Measurements from ENCODE around the gene IL10RB.
A peak's percentile ranks its signal among the peaks of the same experiment; 100 is the strongest.
"Not testable (repeated sequence)": the region's sequence is repeated elsewhere in the genome, so short reads cannot be mapped to it uniquely, and the experiment has no call there.

Gene IL10RB

DNA sequence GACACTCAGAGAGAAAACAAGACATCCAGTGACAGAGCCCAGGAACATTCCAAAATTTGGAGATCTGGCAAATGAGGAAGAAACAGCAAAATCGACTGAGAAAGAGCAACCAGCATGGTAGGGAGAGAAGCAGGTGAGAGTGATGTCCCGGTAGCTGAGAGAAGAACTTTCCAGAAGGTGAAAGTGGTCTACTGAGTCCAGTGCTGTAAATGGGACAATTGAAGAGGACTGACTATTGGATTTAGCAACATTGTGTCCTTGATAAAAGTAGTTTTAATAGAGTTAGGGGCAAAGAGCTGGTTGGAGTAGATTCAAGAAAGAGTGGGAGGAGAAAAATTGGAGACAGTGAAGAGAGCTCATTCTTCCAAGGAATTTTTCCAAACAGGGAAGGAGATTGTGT is 15.0 kb upstream of the IL10RB start:
- TF ChIP-seq POU2F2 (IDR thresholded peaks at IDR 0.05; ENCODE audit: low read depth, low read length) = no peak
- no peak for TF ChIP-seq PAX5 (IDR thresholded peaks at IDR 0.05; ENCODE audit: insufficient read depth, low read length, severe bottlenecking)
- TF ChIP-seq POLR2A (IDR thresholded peaks at IDR 0.05; ENCODE audit: low read depth, low read length) = no peak
- TF ChIP-seq SPI1 (IDR thresholded peaks at IDR 0.05; ENCODE audit: low read depth, low read length) = no peak
- no peak for TF ChIP-seq TAF1 (IDR thresholded peaks at IDR 0.05; ENCODE audit: low read depth, low read length)
- no peak for TF ChIP-seq POLR2AphosphoS5 (IDR thresholded peaks at IDR 0.05; ENCODE audit: low read depth, low read length)
- FAIRE-seq = no peak
- no peak for DNase-seq (ENCODE audit: insufficient read length, low spot score)

DNA sequence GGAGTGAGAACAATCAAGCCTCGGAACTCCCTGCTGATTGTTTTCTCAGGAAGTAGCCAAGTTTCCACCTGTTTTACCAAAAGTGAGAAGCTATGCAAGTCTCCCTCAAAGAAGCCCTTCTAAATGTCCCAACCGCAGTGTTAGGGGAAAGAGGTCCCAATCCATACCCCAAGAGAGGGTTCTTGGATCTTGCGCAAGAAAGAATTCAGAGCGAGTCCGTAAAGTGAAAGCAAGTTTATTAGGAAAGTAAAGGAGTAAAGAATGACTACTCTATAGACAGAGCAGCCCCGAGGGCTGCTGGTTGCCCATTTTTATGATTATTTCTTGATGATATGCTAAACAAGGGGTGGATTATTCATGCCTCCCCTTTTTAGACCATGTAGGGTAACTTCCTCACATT is 12.8 kb upstream of the IL10RB start:
- not testable (repeated sequence) for DNase-seq (ENCODE audit: insufficient read length, low spot score); FAIRE-seq

DNA sequence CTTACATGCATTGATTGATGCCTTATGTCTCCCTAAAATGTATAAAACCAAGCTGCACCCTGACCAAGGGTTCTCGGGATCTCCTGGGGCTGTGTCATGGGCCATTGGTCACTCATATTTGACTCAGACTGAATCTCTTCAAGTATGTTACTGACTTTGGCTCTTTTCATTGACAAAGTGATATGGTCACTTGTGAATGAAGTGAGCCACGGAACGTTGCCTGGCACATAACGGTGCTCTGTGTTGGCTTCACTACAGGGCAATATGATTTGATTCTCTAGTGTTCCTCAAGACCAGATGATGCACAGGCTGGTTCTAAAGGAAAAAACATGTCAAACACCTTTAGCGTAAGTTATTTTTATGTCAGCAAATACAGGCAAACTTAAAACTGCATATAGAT is 11.4 kb upstream of the IL10RB start:
- TF ChIP-seq POLR2AphosphoS5 (IDR thresholded peaks at IDR 0.05; ENCODE audit: low read depth, low read length) = peak; percentile 19; the same call in 1 of the 2 replicates
- TF ChIP-seq SPI1 (IDR thresholded peaks at IDR 0.05; ENCODE audit: low read depth, low read length) = no peak
- DNase-seq (ENCODE audit: insufficient read length, low spot score) = no peak
- no peak for FAIRE-seq

DNA sequence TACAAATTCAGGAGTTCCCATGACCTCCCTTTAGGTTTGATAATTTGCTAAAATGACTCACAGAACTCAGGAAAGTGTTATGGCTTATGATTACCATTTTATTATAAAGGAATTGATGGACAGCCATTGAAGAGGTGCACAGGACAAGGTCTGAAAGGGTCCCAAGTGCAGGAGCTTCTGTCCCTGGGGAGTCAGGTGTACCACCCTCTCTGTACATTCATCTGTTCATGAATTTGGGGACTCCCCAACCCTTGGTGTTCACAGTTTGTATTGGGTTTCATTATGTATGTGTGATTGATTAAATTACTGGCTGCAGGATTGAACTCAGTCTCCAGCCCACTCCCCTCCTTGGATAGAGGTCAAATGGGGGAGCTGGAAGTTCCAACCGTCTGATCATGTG is 10.8 kb upstream of the IL10RB start:
- TF ChIP-seq POU2F2 (IDR thresholded peaks at IDR 0.05; ENCODE audit: low read depth, low read length) (no peak), POLR2A (IDR thresholded peaks at IDR 0.05; ENCODE audit: low read depth, low read length) (no peak), SPI1 (IDR thresholded peaks at IDR 0.05; ENCODE audit: low read depth, low read length) (no peak), POLR2AphosphoS5 (IDR thresholded peaks at IDR 0.05; ENCODE audit: low read depth, low read length) (no peak), TAF1 (IDR thresholded peaks at IDR 0.05; ENCODE audit: low read depth, low read length) (no peak), PAX5 (IDR thresholded peaks at IDR 0.05; ENCODE audit: insufficient read depth, low read length, severe bottlenecking) (no peak)
- FAIRE-seq (no peak), DNase-seq (ENCODE audit: insufficient read length, low spot score) (no peak)

DNA sequence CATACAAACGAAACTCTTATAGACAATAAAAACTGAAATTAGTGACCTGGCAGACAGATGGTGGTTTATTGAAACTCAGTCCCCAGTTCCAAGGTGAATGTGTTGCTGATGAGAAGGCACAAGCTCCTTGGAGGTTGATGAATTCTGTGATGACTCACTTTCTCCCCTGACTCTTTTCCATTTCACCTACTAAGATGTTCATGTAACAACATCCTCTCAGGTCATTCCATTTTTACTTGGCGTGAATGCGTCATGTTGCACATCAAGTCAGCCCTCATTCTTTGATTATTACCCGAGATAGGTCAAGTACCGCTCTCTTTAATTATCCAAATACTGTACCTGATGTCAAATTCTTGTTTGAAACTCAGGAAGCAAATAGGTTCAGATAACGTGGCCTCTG is 10.1 kb upstream of the IL10RB start:
- DNase-seq (ENCODE audit: insufficient read length, low spot score) = no peak
- TF ChIP-seq SPI1 (IDR thresholded peaks at IDR 0.05; ENCODE audit: low read depth, low read length) (no peak), POLR2AphosphoS5 (IDR thresholded peaks at IDR 0.05; ENCODE audit: low read depth, low read length) (no peak)
- no peak for FAIRE-seq

DNA sequence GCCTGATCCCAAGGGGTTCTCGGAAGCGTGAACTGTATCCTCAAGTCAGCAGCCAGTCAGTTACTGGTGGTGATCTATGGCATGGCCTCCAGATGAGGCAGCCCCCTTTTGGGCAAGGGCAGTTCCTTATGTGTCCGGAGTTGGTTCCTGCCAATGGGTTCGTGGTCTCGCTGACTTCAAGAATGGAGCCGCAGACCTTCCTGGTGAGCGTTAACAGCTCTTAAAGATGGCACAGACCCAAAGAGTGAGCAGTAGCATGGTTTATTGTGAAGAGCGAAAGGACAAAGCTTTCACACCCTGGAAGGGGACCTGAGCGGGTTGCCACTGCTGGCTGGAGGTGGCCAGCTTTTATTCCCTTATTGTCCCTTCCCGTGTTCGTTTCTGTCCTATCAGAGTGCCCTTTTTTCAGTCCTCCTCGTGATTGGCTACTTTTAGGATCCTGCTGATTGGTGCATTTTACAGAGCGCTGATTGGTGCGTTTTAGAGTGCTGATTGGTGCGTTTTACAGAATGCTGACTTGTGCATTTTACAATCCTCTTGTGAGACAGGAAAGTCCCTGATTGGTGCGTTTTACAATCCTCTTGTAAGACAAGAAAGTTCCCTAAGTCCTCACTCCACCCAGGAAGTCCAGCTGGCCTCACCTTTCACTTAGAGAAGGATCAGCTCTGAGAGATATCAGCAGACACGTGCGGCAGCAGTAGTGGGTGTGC is 8.9 kb upstream of the IL10RB start:
- no peak for TF ChIP-seq POU2F2 (IDR thresholded peaks at IDR 0.05; ENCODE audit: low read depth, low read length)
- TF ChIP-seq POLR2A (IDR thresholded peaks at IDR 0.05; ENCODE audit: low read depth, low read length) = no peak
- no peak for TF ChIP-seq TAF1 (IDR thresholded peaks at IDR 0.05; ENCODE audit: low read depth, low read length)
- no peak for TF ChIP-seq PAX5 (IDR thresholded peaks at IDR 0.05; ENCODE audit: insufficient read depth, low read length, severe bottlenecking)
- no peak for TF ChIP-seq SPI1 (IDR thresholded peaks at IDR 0.05; ENCODE audit: low read depth, low read length)
- no peak for TF ChIP-seq POLR2AphosphoS5 (IDR thresholded peaks at IDR 0.05; ENCODE audit: low read depth, low read length)
- DNase-seq (ENCODE audit: insufficient read length, low spot score) (no peak), FAIRE-seq (no peak)

DNA sequence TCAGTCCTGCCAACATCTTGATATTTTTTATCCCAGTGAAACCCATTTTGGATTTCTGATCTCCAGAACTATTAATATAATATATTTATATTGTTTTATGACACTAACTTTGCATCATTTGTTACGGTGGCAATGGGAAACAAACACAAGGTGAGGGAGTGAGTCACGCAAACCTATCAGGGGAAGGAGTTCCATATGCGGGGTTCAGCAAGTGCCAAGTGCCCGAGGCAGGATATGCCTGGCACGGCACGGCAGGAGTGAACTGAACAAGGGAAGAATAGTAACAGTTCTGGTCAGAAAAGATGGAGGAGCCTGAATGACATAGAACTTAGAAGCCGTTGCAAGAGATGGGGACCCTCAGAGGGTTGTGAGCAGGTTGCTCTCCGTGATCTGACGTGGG is 7.7 kb upstream of the IL10RB start:
- DNase-seq (ENCODE audit: insufficient read length, low spot score) (no peak), FAIRE-seq (no peak)
- TF ChIP-seq POLR2AphosphoS5 (IDR thresholded peaks at IDR 0.05; ENCODE audit: low read depth, low read length) = no peak
- no peak for TF ChIP-seq TAF1 (IDR thresholded peaks at IDR 0.05; ENCODE audit: low read depth, low read length)
- no peak for TF ChIP-seq POLR2A (IDR thresholded peaks at IDR 0.05; ENCODE audit: low read depth, low read length)
- no peak for TF ChIP-seq POU2F2 (IDR thresholded peaks at IDR 0.05; ENCODE audit: low read depth, low read length)
- TF ChIP-seq SPI1 (IDR thresholded peaks at IDR 0.05; ENCODE audit: low read depth, low read length) = no peak
- no peak for TF ChIP-seq PAX5 (IDR thresholded peaks at IDR 0.05; ENCODE audit: insufficient read depth, low read length, severe bottlenecking)

DNA sequence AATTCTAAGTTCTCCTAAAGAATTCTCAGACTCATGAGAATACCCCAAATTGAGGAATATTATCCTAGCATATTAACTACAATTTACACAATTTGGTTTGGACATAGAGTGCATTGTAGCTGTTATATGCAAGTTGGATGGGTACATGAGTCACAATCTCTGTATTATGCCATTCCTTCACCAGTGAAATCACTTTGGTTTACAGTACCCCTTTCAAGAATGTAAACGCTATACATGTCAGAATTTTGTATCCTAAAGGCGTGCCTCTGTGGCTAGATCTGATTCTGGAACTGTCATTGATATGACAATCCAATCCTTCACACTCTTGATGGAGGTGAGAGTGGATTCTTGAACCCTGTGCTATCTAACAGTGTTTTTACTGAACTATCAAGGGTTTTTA is 6.7 kb upstream of the IL10RB start:
- TF ChIP-seq PAX5 (IDR thresholded peaks at IDR 0.05; ENCODE audit: insufficient read depth, low read length, severe bottlenecking) (no peak), POU2F2 (IDR thresholded peaks at IDR 0.05; ENCODE audit: low read depth, low read length) (no peak), TAF1 (IDR thresholded peaks at IDR 0.05; ENCODE audit: low read depth, low read length) (no peak), POLR2AphosphoS5 (IDR thresholded peaks at IDR 0.05; ENCODE audit: low read depth, low read length) (no peak), SPI1 (IDR thresholded peaks at IDR 0.05; ENCODE audit: low read depth, low read length) (no peak), POLR2A (IDR thresholded peaks at IDR 0.05; ENCODE audit: low read depth, low read length) (no peak)
- no peak for DNase-seq (ENCODE audit: insufficient read length, low spot score)
- FAIRE-seq = no peak

DNA sequence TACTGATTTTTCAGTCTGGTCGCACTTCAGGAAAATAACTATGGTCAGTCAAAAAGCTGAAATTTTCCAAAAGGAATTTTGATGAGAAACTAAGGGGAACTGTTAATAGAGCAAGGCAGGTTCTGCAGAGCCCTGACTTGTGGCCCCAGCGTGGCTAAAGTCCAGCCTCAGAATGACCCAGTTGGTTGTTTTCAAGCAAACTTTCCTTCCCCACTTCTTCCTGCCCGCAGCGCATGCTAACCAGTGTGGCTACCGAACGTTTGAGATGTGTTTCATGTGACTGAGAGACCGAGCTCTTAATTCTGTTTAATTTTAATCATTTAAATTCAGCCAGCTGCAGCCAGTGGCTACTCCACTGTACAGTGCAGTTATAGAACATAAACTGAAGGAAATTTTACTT is 6.2 kb upstream of the IL10RB start:
- FAIRE-seq (no peak), DNase-seq (ENCODE audit: insufficient read length, low spot score) (no peak)
- TF ChIP-seq SPI1 (IDR thresholded peaks at IDR 0.05; ENCODE audit: low read depth, low read length) (no peak), POLR2AphosphoS5 (IDR thresholded peaks at IDR 0.05; ENCODE audit: low read depth, low read length) (no peak), POLR2A (IDR thresholded peaks at IDR 0.05; ENCODE audit: low read depth, low read length) (no peak), PAX5 (IDR thresholded peaks at IDR 0.05; ENCODE audit: insufficient read depth, low read length, severe bottlenecking) (no peak), POU2F2 (IDR thresholded peaks at IDR 0.05; ENCODE audit: low read depth, low read length) (no peak), TAF1 (IDR thresholded peaks at IDR 0.05; ENCODE audit: low read depth, low read length) (no peak)

DNA sequence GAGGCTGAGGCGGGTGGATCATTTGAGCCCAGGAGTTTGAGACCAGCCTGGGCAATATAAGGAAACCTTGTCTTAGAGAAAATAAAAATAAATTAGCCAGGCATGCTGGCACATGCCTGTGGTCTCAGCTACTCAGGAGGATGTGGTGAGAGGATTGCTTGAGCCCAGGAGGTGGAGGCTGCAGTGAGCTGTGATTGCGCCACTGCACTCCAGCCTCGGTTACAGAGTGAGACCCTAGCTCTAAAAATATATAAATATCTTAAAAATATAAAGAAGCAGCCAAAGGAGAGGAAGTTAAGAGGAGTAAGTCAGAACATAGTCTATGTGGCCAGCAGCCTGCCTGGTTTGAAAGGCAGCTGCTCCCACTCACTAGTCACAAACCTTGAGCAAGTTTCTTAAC is 4.5 kb upstream of the IL10RB start:
- FAIRE-seq (no peak), DNase-seq (ENCODE audit: insufficient read length, low spot score) (no peak)
- TF ChIP-seq POLR2A (IDR thresholded peaks at IDR 0.05; ENCODE audit: low read depth, low read length) (no peak), POLR2AphosphoS5 (IDR thresholded peaks at IDR 0.05; ENCODE audit: low read depth, low read length) (no peak), PAX5 (IDR thresholded peaks at IDR 0.05; ENCODE audit: insufficient read depth, low read length, severe bottlenecking) (no peak), SPI1 (IDR thresholded peaks at IDR 0.05; ENCODE audit: low read depth, low read length) (no peak), TAF1 (IDR thresholded peaks at IDR 0.05; ENCODE audit: low read depth, low read length) (no peak), POU2F2 (IDR thresholded peaks at IDR 0.05; ENCODE audit: low read depth, low read length) (no peak)
